ENCODE results near the gene HHATL.

The HHATL gene

GRCh38 chr3:42699511-42699971, 3.1 kb downstream of the HHATL start:
- in situ Hi-C loops (cut with MboI; ENCODE audit: low sequenced_read_pairs) = no loop called here

GRCh38 chr3:42698911-42699230, 3.7 kb downstream of the HHATL start:
- in situ Hi-C loops (cut with MboI; ENCODE audit: low sequenced_read_pairs) = no loop called here

- in situ Hi-C loops (cut with MboI; ENCODE audit: low sequenced_read_pairs) = no loop called here
Observed at GRCh38 chr3:42698216-42698910, 4.2 kb downstream of the HHATL start.

GRCh38 chr3:42697289-42698051, 5.1 kb downstream of the HHATL start:
- in situ Hi-C loops (cut with MboI; ENCODE audit: low sequenced_read_pairs) = no loop called here

- in situ Hi-C loops (cut with MboI; ENCODE audit: low sequenced_read_pairs) = no loop called here
Observed at GRCh38 chr3:42696356-42697288, 6.0 kb downstream of the HHATL start.

- in situ Hi-C loops (cut with MboI; ENCODE audit: low sequenced_read_pairs) = no loop called here
Observed at GRCh38 chr3:42694366-42694765, 8.2 kb downstream of the HHATL start.

GRCh38 chr3:42693530-42693930, 9.1 kb downstream of the HHATL start:
- in situ Hi-C loops (cut with MboI; ENCODE audit: low sequenced_read_pairs) = no loop called here

- in situ Hi-C loops (cut with MboI; ENCODE audit: low sequenced_read_pairs) = no loop called here
Observed at GRCh38 chr3:42692667-42693529, 9.7 kb downstream of the HHATL start.

GRCh38 chr3:42691816-42692666, 10.6 kb downstream of the HHATL start:
- in situ Hi-C loops (cut with MboI; ENCODE audit: low sequenced_read_pairs) = no loop called here

GRCh38 chr3:42690766-42691680, 11.6 kb downstream of the HHATL start:
- in situ Hi-C loops (cut with MboI; ENCODE audit: low sequenced_read_pairs) = no loop called here

- in situ Hi-C loops (cut with MboI; ENCODE audit: low sequenced_read_pairs) = no loop called here
Observed at GRCh38 chr3:42690191-42690590, 12.4 kb downstream of the HHATL start.

GRCh38 chr3:42689421-42690014, 13.1 kb downstream of the HHATL start:
- in situ Hi-C loops (cut with MboI; ENCODE audit: low sequenced_read_pairs) = no loop called here

- in situ Hi-C loops (cut with MboI; ENCODE audit: low sequenced_read_pairs) = no loop called here
Observed at GRCh38 chr3:42688487-42689420, 13.8 kb downstream of the HHATL start.

GRCh38 chr3:42688016-42688415, 14.6 kb downstream of the HHATL start:
- in situ Hi-C loops (cut with MboI; ENCODE audit: low sequenced_read_pairs) = no loop called here

- in situ Hi-C loops (cut with MboI; ENCODE audit: low sequenced_read_pairs) = no loop called here
Observed at GRCh38 chr3:42686832-42687650, 15.6 kb downstream of the HHATL start.

Measured in HL-60/S4 treated with phorbol 12-myristate 13-acetate at 8.2 ng/mL for 4 days and 3 days (cell line).